ENCODE data around the gene LCN15.

DNA sequence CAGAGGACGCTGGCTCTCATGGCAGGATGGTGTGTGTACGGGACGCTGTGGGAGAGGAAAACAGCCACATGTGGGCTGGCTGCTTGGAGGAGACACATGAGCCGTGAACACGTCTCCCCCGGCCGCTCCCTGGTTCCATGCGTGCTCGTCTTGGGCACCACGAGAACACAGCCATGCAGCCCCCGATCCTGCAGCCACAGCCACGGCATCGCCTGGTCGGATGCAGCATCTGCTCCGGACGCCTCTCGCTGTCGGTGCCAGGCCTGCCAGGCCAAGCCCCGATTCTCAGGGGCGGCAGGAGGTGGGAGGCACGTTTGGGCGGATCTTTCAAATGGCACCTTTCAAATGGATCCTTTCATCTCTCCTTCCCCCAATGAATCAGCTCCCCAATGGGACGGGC lies 24.8 kb downstream of the LCN15 start:
- TF ChIP-seq, protein P1, sequence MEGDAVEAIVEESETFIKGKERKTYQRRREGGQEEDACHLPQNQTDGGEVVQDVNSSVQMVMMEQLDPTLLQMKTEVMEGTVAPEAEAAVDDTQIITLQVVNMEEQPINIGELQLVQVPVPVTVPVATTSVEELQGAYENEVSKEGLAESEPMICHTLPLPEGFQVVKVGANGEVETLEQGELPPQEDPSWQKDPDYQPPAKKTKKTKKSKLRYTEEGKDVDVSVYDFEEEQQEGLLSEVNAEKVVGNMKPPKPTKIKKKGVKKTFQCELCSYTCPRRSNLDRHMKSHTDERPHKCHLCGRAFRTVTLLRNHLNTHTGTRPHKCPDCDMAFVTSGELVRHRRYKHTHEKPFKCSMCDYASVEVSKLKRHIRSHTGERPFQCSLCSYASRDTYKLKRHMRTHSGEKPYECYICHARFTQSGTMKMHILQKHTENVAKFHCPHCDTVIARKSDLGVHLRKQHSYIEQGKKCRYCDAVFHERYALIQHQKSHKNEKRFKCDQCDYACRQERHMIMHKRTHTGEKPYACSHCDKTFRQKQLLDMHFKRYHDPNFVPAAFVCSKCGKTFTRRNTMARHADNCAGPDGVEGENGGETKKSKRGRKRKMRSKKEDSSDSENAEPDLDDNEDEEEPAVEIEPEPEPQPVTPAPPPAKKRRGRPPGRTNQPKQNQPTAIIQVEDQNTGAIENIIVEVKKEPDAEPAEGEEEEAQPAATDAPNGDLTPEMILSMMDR (IDR thresholded peaks at IDR 0.05) = no peak
- TF ChIP-seq POLR2AphosphoS5 (IDR thresholded peaks at IDR 0.05; ENCODE audit: low read depth, low read length) (no peak), SIN3A (IDR thresholded peaks at IDR 0.05; ENCODE audit: borderline replicate concordance, insufficient read depth, low read depth, low read length) (no peak)

All from Panc1 (cell line).